HG02884 (cell line): ENCODE data around the gene TMEM132C.

ENCODE experiments used
- ATAC-seq: cut with Tn5 transposase; IDR thresholded peaks from one replicate; pipeline ENCODE4 v1.9.1; 2021; ENCODE audit warnings: mild to moderate bottlenecking, moderate library complexity; ENCODE audit not compliant: unreplicated experiment

Gene TMEM132C

GRCh38 chr12:128337431-128338170 lies 70.6 kb downstream of the TMEM132C start:
- ATAC-seq, result no peak

- ATAC-seq, result no peak
Measured at GRCh38 chr12:128338386-128339125, 71.6 kb downstream of the TMEM132C start.

DNA sequence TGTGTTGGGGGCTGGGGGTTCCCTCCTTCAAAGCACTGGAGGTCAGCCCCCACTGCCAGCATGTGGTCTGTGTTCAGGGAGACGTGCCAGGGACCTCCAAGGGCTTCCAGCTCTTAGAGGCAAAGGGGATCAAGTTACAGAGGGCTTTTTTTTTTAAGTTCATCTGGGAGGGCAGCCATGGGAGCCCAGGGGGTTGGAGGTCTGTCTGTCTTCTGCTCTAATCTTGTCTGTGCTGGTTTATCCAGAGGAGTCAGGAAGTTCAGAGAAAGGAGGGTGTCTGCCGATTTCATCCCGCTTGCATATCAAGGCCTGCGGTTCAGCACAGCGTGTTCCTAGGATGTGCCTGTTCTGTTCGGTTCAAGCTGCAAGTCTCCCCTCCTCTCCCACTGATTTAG lies 72.2 kb downstream of the TMEM132C start:
- no peak for ATAC-seq

- ATAC-seq, result no peak
Measured at GRCh38 chr12:128339631-128340030, 72.7 kb downstream of the TMEM132C start.

GRCh38 chr12:128353301-128353700 lies 86.3 kb downstream of the TMEM132C start:
- ATAC-seq, result no peak

GRCh38 chr12:128356547-128356946 lies 89.6 kb downstream of the TMEM132C start:
- ATAC-seq, result no peak

DNA sequence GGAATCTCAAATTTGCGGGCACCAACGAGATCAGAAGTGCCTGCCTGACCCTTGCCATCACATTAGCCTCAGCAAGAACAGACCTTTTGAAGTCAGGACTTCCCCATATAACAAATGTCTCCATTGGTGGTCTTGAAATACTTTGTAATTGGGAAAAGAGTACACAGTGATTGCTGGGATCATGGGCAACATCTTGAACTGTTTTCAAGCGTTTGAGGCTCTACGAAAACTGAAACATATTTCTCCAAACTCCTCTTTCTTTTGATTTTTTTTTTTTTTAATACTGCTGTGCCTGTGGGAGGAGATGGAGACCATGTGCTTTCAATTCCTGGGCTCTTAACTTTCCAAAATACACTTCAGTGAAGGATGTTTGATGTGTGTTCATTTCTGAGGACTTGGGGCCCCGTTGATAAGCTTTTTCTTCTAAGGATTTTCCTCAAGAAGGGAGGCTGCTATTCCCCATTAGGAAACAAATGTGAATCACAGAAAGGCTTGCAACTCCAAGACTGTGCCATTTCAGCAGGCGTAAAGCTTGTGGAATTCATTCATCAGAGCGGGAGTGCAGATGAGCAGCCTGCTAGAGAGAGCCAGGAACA lies 94.5 kb downstream of the TMEM132C start:
- ATAC-seq, result no peak

DNA sequence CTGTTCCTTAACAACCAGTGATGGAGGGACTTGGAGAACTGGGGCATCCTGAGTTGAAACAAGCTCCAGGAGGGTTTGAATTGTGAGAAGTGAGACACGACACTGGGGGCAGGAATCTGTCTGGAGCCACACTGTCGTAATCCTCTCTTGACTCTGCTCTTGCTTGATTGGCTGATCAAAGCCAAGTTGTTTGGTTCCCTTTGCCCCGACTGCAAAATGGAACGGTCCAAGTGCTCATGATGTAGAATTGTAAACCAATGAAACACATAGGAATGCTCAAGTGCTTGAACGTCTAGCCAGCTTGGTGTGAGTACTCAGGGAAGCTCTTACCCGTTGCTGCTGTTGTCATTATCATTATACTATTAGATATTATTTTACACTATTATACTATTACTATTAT lies 98.1 kb downstream of the TMEM132C start:
- no peak for ATAC-seq

DNA sequence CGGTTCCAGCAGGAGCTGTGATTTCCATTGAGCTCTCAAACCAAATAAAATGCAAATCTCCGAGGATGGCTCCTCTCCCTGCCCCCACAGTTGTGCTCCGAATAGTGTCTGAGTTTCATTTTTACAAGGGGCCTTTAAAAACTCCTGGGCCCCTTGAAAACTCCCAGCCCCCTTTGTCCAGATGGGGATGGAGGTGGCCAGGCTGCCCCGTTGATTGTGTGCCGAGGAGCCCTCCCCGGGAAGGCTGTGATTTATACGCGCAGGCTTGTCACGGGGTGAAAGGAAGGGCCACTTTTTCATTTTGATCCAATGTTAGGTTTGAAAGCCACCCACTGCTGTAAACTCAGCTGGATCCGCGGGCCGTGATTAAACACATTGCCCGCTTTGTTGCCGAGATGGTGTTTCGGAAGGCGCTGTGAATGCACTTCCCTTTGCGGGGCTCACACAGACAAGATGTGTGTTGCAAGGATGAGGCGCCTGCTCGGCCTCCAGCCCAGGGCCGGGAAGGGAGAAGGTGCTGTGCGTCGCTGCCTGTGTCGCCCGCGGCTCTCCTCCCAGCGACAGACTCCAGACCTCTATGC lies 98.8 kb downstream of the TMEM132C start:
- ATAC-seq, result no peak

DNA sequence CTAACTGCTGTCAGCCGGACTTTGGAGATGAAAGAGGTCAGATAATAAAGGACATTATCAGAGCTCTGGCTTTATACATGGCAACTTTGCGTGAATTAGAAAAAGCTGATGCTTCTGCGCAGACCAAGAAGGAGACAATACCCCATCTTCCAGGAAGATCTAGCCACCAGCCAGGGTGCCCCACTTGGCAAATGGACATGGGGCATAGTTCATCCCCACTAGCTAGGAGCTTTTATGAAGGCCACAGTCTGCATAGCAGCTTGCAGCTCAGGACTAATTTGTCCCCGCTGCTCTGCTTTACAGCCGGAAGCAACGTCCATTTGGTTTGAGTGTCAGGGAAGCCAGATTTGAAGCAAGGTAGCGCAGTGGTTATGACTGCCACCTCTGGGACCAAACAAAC lies 101.0 kb downstream of the TMEM132C start:
- no peak for ATAC-seq

- ATAC-seq, result no peak
Measured at GRCh38 chr12:128381541-128381940, 114.6 kb downstream of the TMEM132C start.

DNA sequence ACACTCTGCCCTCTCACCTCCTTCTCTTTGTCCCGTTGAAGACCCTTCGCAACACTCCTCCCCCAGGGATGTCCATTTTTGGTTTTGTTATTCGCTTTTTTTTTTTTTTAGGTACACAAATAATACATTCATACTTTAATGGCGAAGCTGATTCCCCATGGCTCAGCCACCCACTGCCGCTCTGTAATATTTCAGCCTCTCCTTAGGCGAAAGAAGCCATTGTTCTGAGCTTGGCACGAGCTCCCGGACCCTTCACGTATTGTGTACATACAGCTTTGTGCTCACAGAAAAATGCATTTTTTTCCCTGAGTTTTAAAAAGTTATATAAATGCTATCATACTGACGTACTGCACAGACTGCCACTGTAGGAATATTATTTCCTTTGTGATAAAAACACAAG lies 115.0 kb downstream of the TMEM132C start:
- ATAC-seq, result no peak

GRCh38 chr12:128382946-128383345 lies 116.0 kb downstream of the TMEM132C start:
- no peak for ATAC-seq

DNA sequence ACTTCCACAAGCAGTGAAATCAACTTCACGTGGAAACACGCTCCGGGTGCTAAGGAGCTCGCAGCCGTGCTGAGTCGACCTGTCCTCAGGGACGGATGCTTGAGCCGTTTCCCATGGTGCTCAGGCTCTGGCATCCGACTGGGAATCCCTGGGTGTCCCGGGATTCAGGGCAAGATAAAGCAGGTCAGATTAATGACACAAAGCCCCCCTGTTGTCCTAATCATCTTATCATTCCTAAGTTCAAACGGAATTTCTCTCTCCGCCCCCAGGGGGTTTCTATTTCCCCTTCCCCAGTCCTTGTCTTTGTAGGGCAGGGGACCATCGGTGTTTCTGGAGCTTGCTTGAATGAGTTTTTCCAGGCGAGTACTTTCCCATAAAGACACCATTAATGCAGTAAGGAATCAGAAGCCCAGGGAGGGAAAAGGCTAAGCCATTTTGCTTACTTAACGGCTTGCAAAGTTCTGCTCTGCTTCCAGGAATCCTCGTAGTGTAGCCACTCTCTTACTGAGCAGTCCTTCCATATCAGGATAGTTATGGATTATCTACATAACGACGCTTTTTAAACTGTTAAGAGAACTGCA lies 116.5 kb downstream of the TMEM132C start:
- no peak for ATAC-seq

- ATAC-seq, result no peak
Measured at GRCh38 chr12:128385736-128386135, 118.8 kb downstream of the TMEM132C start.

DNA sequence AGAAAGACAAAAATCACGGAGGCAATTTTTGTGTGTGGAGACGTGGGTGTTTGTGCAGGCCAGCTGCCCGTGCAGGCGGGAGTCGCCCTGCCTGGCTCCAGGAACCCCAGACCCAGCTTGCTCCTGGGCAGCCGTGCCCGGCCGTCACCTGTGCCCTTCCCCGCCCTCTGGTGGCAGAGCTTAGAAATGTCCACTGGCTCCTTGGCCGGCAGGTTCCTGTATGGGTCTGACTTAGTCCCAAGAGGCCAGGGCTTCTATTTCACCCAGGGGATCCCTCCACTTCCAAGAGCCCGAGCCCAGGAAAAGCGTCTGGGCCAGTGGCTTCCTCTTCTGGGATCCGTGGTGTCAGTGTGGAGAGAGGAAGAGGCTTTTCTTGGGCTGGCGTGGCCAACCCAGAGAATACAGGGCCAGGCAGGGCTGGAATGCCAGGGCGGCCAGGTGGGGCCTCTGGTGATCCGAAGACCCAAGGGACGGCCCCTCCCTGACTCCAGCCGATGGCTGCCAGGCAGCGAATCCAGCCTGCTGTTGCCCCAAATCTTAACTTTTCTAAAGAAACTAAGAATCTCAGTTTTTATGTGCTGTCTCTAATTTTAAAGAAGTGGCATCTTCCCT lies 120.9 kb downstream of the TMEM132C start:
- peak; percentile 65 for ATAC-seq

DNA sequence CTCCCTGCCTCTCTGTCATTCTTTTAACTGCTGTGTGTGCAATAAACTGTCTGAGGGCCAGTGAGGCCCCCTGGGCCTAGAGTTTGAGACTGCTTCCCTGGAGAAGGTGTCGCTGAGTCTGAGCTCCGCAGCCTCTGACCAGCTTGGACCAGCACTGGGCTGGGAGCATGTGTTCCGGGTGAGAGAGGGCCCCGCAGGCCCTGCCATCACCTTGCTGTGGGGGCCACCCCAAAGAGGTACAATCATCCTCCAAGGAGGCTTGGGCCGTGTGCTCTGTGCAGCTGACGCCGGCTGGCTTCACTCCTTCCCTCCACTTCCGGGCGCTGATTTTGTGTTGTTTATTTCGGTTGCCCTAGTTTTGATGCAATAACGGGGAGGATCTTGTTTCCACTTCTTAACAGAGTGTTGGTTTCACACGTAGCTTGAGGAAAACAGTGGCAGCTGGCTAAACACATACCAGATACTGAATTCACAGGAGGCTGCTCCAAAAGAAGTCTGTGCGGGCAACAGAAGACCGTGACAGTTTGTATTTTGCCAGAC lies 121.6 kb downstream of the TMEM132C start:
- no peak for ATAC-seq

- ATAC-seq, result no peak
Measured at GRCh38 chr12:128393346-128393745, 126.4 kb downstream of the TMEM132C start.

DNA sequence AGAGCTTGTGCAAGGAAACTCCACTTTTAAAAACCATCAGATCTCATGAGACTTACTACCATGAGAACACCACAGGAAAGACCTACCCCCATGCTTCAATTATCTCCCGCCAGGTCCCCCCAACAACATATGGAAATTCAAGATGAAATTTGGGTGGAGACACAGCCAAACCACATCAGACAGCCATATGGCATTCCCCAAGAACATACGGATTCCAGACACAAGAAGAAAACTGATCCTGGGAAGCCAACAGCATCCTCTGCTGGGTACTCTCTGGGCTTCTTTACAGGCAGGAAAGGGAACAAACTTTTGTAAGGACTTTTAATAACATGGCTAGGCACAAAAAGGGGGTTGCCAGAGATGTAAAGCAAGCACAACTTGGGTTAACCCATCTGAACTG lies 127.2 kb downstream of the TMEM132C start:
- no peak for ATAC-seq

DNA sequence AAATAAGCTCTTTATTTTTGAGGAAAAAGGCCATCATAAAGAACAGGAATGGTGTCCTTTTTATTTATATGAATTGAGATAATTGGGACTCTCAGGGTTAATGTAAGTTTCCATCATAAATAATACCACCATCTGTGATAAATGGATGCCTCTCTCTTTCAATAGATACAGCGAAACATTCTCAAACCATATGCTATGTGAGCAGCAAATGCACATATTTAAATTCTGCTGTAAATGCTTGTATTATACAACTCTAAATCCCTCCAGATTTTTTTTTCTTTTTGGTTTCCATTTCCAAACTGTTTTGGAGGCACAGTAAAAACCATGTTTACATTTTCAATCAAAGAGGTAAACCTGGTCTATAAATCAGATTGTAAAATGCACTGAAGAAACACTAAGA lies 132.3 kb downstream of the TMEM132C start:
- no peak for ATAC-seq
